A549 (cell line): ENCODE measurements around the gene RANBP17.

Source experiments
- ELK1 ChIP-seq: fragments of 150-350 bp; IDR thresholded peaks from 2 replicates; pipeline ENCODE4 v1.6.1; 2014; ENCODE audit warnings: low read depth, mild to moderate bottlenecking, low read length
- MAFK ChIP-seq: fragments of 450-650 bp; IDR thresholded peaks from 2 replicates; pipeline ENCODE4 v1.6.1; 2014; ENCODE audit not compliant: partially characterized antibody

- TF ChIP-seq MAFK = no peak
- TF ChIP-seq ELK1 = no peak
Measured at GRCh38 chr5:171137768-171138525, 276.1 kb downstream of the RANBP17 start.
